ENCODE results near the gene ATG7.

GRCh38 chr3:11271986-11272904 is at the start of gene ATG7:
- TF ChIP-seq CTCF (IDR thresholded peaks at IDR 0.05) = no peak
- no peak for TF ChIP-seq REST (IDR thresholded peaks at IDR 0.05; ENCODE audit: insufficient read depth in 1 of 2, low read depth in 2 of 2, low read length in 1 of 2)
